OCI-LY3 (cell line): ENCODE results near the gene PYCR2.

Experiments
- CTCF ChIP-seq: fragments of 200-600, 300-600 bp; sonication (generic); IDR thresholded peaks from 2 replicates; pipeline ENCODE4 v1.5.1; 2014; ENCODE audit warnings: antibody characterized with exemption, low read length, low read depth
- EZH2phosphoT487 ChIP-seq: fragments of 200-600 bp; shearing (Covaris generic); IDR thresholded peaks from 2 replicates; pipeline ENCODE4 v1.6.1; 2018; ENCODE audit warnings: antibody characterized with exemption, mixed run types, low read depth

GRCh38 chr1:225921734-225922709, 2.0 kb downstream of the PYCR2 start:
- TF ChIP-seq CTCF (no peak), EZH2phosphoT487 (no peak)
